ENCODE results near the gene KLRF1. TPM values are rescaled to one million over a fixed set of nuclear protein-coding genes. Genes with fewer than 3 reads are reported as not detected.

The KLRF1 gene, protein sequence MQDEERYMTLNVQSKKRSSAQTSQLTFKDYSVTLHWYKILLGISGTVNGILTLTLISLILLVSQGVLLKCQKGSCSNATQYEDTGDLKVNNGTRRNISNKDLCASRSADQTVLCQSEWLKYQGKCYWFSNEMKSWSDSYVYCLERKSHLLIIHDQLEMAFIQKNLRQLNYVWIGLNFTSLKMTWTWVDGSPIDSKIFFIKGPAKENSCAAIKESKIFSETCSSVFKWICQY
- total RNA-seq (2014; rRNA removed; shearing (Covaris generic)) = 0.49 and 0.75 TPM in 2 replicates

GRCh38 chr12:9827209-9827888, at the start of gene KLRF1:
KLRF1 (plus strand) TSS chr12:9827481; CDS start chr12:9827545, 64 bp downstream.
- DNase-seq (ENCODE audit: low spot score) = no peak

DNA sequence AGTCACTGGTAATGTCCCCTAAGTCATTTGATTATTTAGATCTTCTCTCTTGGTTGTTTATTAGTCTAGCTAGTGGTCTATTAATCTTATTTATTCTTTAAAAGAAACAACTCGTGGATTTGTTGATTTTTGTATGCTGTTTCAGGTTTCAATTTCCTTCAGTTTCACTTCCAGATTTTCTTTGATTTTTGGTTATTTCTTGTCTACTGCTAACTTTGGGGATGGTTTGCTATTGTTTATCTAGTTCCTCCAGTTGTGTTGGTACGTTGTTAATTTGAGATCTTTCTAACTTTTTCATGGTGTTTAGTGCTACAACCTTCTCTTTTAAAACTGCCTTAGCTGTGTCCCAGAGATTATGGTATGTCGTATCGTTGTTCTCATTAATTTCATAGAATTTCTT, 48.1 kb upstream of the KLRF1 start:
- DNase-seq (ENCODE audit: low spot score) = no peak

- no peak for DNase-seq (ENCODE audit: low spot score)
Measured at GRCh38 chr12:9781360-9781759, 45.9 kb upstream of the KLRF1 start.

DNA sequence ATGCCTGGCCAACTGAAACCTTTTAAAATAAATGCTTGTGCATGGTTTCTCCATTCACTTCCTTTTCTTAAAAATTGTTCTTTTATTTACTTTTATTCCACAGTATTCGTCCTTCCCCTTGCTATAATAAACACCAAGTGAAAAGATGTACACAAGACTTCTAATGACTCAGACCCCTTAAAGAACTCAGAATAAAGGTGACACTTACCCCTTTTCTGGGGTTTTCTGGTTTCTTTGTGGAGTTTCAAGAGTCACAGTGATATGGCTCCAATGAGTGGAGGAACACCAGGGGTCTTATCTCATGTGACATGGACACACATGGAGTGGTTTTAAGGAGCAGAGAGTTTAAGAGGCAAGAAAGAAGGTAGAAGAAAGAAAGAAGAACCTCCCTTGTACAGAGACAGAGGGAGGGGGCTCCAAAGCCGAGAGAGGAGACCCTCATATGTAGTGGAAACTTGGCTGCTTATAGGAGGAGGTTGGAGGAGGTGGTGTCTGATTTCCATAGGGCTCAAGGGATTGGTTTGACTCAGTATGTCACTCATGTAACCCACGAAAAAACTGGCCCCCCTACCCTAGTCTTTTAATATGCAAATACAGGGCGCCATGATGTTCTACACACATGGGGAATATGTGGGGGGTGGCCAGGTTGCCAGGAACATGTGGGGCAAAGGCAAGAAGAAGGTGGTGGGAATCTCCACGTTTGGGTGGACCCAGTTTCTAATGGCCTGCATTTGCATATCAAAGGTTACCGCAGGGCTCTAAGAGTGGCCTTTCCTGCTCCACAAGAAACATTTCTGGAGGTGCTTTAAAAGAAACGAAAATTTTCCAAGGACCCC, 44.5 kb upstream of the KLRF1 start:
- no peak for DNase-seq (ENCODE audit: low spot score)

DNA sequence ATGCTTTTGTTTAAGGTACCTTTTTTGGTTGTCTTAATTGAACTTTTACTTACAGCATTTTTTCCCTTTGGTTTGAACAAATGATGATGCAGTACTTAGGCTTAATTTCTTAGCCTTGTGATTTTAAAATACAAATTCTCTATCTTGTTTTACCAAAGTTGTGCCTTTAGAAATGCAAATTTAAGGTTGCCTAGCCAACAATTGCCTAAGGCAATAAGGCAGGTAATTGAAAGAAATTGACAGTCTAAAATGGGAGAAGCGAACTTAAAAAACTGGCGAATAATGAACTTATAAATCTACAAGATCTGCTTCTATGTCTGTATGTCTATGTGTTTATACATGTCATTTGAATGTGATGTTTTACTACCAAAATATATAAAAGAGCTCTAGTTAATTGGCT, 43.0 kb upstream of the KLRF1 start:
- no peak for DNase-seq (ENCODE audit: low spot score)

DNA sequence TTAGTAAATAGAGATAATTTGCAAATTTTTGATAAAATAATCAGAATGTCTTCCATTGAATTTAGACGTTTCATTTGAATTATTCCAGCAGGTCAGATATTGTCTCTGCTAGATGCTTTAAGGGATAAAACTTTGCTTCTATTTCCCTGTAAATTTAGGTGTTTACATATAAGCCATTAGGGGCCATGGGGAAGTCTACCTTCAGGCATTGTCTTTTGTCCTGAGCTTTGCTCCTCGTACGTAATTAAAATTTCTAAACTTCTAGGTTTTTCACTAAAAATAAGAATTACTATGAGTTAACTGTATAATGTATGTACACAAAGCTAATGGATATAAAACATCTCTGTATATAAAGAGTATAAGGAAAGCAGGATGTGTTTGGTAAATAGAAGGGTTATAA, 42.5 kb upstream of the KLRF1 start:
- DNase-seq (ENCODE audit: low spot score) = no peak

- DNase-seq (ENCODE audit: low spot score) = peak; percentile 26
Measured at GRCh38 chr12:9786726-9787717, 40.3 kb upstream of the KLRF1 start.

- no peak for DNase-seq (ENCODE audit: low spot score)
Measured at GRCh38 chr12:9792185-9792900, 34.9 kb upstream of the KLRF1 start.

- no peak for DNase-seq (ENCODE audit: low spot score)
Measured at GRCh38 chr12:9792961-9793617, 34.2 kb upstream of the KLRF1 start.

DNA sequence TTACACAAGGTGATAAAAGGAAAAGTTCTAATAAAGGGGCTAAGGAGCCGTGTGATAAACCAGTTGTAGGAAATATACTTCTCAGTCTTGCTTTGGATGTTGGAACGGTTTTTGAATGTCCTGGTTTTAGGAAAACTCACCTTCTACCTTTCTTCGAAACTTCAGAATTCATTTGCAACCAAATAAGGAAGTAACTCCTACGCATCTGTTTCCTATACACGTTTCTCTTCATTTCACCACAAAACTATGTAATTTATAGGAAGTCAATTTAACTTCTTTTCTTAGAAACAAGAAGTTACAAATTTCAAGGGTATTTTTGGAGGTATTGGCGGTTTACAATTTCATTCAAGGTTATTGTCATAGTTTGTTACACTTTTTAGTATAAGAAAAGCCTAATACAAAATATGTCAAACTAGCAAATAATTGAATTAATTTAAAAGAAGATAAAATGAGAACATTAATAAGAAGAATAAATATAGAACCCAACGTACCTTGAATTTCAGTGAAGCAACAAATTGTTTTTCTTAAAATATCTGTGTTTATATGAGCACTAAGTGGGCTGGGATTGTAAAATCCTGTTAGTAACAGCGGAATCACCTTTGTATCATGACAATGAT, 33.4 kb upstream of the KLRF1 start:
- no peak for DNase-seq (ENCODE audit: low spot score)

DNA sequence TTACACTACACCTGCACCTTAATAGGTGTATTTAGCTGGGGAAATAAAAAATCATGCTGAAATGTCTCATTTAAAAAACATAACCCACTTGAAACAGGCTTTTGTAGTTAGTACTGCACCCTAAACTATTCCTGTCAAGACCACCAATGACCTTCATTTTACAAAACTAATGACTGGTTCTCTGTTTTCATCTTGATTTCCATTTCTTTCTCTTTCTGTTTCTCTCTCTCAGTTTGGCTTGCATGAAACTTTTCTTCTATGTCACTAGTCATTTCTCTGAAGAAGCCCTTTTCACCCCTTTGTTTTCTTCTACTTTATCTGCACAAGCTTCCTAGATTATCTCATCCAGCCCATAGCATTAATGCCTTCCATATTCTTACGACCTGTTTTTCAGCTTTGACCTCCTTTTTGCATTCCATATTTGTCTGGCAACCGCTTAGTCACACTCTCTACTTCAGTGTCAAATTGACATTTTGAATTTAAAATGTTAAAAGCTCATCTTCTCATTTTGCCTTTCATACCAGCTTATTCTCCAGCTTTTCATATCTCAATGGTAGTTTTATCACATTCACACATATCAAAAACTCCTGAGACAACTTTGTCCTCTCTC, 32.7 kb upstream of the KLRF1 start:
- no peak for DNase-seq (ENCODE audit: low spot score)

GRCh38 chr12:9795945-9796344, 31.3 kb upstream of the KLRF1 start:
- DNase-seq (ENCODE audit: low spot score) = no peak

DNA sequence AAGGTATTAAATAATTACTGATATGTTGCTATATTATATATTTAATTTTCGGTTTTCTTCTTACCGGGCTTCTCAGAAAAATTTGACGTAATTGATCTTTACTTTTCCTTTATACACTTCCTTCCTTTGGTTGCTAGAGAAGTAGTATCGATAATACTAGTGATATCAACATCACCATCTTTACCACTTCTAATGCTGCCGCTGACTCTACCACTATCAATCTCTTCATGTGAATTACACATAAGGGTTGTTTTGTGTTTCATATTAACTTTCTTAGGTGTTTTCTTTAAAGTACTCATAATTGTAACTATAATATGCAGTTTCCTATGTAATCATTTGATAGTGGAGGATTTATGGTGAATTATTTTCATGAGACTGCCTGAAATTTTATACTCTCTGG, 30.9 kb upstream of the KLRF1 start:
- no peak for DNase-seq (ENCODE audit: low spot score)

DNA sequence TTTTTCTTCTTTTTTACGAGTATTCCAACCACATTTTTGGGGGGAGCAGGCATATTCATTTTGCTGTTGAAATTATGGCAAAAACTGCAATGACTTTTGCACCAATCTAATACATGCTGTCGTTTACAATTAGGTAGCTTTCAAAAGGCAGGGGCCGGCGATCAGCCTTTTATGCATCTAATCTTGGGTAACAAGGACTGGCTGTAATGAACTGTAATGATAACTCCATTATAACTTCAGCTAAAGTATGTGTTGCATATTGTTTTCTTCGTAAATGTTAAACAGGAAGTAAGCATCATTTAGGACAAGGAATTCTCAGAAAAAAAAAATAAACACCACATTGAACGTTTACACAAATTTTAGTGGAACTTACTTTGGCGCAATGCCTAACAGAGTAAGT, 30.3 kb upstream of the KLRF1 start:
- DNase-seq (ENCODE audit: low spot score) = no peak

DNA sequence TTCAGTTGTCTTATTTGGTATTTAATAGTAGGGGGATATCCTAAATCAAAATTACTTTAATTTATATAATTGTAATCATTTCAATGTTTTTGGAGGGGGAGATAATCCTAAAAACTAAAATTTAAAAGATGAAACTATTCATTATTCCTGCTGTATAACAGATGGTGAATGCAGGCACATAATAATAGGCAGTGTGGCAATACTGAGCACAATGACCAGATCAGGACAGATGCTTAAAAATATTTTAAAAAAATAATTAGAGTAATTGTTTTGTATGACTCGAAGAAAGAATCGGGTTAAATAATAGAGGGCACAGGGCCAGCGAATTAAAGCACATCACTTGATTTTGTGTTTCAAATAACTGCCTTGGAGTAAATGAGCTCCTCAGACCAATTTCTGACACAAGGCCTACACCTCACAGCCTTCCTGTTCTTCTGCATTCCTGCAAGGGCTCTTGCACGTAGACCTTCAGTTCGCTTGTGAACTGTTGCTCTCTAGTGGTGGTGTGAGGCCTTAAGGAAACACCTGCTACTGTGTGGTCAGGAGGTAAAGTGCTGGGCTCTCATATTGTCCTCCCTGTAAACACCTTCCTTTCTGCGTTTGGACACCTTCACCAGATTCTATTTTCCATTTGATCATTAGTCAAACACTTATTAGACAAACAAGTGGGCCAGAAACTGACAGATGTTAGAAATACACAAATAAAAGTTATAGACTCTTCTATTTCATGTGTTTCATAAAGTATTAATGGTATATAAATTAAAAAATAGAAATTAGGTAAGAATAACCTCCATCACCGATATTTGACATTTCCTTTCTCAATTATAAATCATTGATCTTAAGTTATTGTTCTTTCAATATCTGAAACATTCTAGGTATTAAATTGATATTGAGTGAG, 29.3 kb upstream of the KLRF1 start:
- peak; percentile 83 for DNase-seq (ENCODE audit: low spot score)

GRCh38 chr12:9799961-9800360, 27.3 kb upstream of the KLRF1 start:
- DNase-seq (ENCODE audit: low spot score) = no peak

DNA sequence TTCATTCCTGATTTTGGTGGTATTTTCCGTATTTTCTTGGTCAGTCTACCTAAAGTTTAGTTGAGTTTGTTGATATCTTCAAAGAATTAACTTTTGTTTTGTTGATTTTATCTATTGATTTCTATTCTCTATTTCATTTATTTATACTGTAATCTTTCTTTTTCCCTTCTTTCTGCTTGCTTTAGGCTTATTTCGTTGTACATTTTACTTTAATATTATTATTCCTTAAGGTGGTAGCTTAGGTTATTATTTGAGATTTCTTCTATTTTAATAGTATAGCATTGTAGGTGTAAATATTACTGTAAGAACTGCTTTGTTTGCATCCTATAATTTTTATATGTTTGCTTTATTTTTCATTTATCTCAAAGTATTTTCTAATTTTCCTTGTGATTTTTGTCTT, 21.4 kb upstream of the KLRF1 start:
- DNase-seq (ENCODE audit: low spot score) = no peak

GRCh38 chr12:9806714-9807113, 20.6 kb upstream of the KLRF1 start:
- DNase-seq (ENCODE audit: low spot score) = no peak
